Measurements from ENCODE around the gene CREG2. TPM values are rescaled to one million over a fixed set of nuclear protein-coding genes. Genes with fewer than 3 reads are reported as not detected.

Gene CREG2
- polyA plus RNA-seq, 1 of the 3 experiments (the other 2 are of a cell fraction), result 1.4 TPM

- TF ChIP-seq PBX3 (IDR thresholded peaks at IDR 0.05) (no peak), SIN3A (IDR thresholded peaks at IDR 0.05; ENCODE audit: borderline replicate concordance, low read depth, low read length) (no peak), RXRA (IDR thresholded peaks at IDR 0.05; ENCODE audit: borderline replicate concordance, low read depth) (no peak), USF2 (IDR thresholded peaks at IDR 0.05; ENCODE audit: borderline replicate concordance, low read depth, low read length) (no peak), USF1 (IDR thresholded peaks at IDR 0.05; ENCODE audit: borderline replicate concordance, low read depth) (no peak), CHD2 (IDR thresholded peaks at IDR 0.05; ENCODE audit: low read length, partially characterized antibody) (no peak), MEF2A (IDR thresholded peaks at IDR 0.05; ENCODE audit: borderline replicate concordance, low read depth) (no peak)
These were observed 40.4 kb upstream of the CREG2 start (continued) for GRCh38 chr2:101427743-101428142.

DNA sequence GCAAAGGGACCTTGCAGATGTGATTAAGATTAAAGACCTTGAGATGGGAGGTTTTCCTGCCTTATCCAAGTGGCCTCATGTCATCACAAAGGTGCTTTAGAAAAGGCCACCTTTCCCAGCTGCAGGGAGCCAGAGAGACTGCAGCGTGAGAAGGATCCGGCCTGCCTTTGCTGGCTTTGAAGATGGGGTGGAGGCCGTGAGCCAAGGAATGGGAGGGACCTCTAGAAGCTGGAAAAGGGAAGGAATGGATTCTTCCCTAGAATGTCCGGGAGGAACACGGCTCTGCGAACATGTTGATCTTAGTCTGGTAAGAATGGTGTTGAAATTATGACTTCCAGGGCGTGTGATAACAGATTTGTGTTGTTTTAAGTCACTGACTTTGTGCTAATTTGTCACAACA, 39.9 kb upstream of the CREG2 start:
- Histone ChIP-seq H3K4me1 (ENCODE audit: control insufficient read depth in 1 of 2, insufficient read depth in 2 of 2, low read depth in 1 of 2, low read length in 1 of 2) (peaks cover 0 to 14% of the 10 kb centered on the region in 2 experiments; a peak in 3 of 4 replicates), H3F3A (replicated peaks; ENCODE audit: insufficient read depth) (peaks cover 4% of the 10 kb centered on the region), H3K36me3 (replicated peaks in 1 of 2; ENCODE audit: control insufficient read depth in 1 of 2, insufficient read depth in 2 of 2, low read length in 1 of 2) (no peaks in the 10 kb centered on the region), H3K4me3 (ENCODE audit: low read depth in 2 of 2, low read length in 1 of 2) (no peak overlapping the region), H3K27me3 (ENCODE audit: insufficient read depth) (no peaks in the 10 kb centered on the region), H2AFZ (ENCODE audit: low read depth) (no peak overlapping the region), H3K9me3 (no peaks in the 10 kb centered on the region), H3K4me2 (no peak overlapping the region), H3K27ac (ENCODE audit: low read depth in 2 of 2, low read length in 1 of 2) (no peak overlapping the region), H3K79me2 (ENCODE audit: insufficient read depth) (no peaks in the 10 kb centered on the region), H3K9me2 (no peaks in the 10 kb centered on the region), H4K20me1 (ENCODE audit: insufficient read depth) (no peaks in the 10 kb centered on the region), H3K9ac (no peak overlapping the region)
- CTCF ChIA-PET, result interaction anchor here (1.8 to 2.9 kb wide), 2 partner anchors 8 to 404 kb away, joined by 6 to 14 read pairs; no protein-coding TSS in a partner anchor
- no peak for DNase-seq
- POLR2A ChIA-PET, result no interaction called here
- WGBS (ENCODE audit: low lambda C conversion rate), result 96% methylated on average over 7 of the region's 7 CpGs
- TF ChIP-seq, protein P1, sequence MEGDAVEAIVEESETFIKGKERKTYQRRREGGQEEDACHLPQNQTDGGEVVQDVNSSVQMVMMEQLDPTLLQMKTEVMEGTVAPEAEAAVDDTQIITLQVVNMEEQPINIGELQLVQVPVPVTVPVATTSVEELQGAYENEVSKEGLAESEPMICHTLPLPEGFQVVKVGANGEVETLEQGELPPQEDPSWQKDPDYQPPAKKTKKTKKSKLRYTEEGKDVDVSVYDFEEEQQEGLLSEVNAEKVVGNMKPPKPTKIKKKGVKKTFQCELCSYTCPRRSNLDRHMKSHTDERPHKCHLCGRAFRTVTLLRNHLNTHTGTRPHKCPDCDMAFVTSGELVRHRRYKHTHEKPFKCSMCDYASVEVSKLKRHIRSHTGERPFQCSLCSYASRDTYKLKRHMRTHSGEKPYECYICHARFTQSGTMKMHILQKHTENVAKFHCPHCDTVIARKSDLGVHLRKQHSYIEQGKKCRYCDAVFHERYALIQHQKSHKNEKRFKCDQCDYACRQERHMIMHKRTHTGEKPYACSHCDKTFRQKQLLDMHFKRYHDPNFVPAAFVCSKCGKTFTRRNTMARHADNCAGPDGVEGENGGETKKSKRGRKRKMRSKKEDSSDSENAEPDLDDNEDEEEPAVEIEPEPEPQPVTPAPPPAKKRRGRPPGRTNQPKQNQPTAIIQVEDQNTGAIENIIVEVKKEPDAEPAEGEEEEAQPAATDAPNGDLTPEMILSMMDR (IDR thresholded peaks at IDR 0.05), result no peak
- TF ChIP-seq USF2 (IDR thresholded peaks at IDR 0.05; ENCODE audit: borderline replicate concordance, low read depth, low read length), result no peak
- no peak for TF ChIP-seq CHD2 (IDR thresholded peaks at IDR 0.05; ENCODE audit: low read length, partially characterized antibody)
- TF ChIP-seq, protein P2, sequence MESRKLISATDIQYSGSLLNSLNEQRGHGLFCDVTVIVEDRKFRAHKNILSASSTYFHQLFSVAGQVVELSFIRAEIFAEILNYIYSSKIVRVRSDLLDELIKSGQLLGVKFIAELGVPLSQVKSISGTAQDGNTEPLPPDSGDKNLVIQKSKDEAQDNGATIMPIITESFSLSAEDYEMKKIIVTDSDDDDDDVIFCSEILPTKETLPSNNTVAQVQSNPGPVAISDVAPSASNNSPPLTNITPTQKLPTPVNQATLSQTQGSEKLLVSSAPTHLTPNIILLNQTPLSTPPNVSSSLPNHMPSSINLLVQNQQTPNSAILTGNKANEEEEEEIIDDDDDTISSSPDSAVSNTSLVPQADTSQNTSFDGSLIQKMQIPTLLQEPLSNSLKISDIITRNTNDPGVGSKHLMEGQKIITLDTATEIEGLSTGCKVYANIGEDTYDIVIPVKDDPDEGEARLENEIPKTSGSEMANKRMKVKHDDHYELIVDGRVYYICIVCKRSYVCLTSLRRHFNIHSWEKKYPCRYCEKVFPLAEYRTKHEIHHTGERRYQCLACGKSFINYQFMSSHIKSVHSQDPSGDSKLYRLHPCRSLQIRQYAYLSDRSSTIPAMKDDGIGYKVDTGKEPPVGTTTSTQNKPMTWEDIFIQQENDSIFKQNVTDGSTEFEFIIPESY (IDR thresholded peaks at IDR 0.05; ENCODE audit: borderline replicate concordance, low read depth), result no peak
- TF ChIP-seq JUND (IDR thresholded peaks at IDR 0.05), result no peak
- TF ChIP-seq SIN3A (IDR thresholded peaks at IDR 0.05; ENCODE audit: borderline replicate concordance, low read depth, low read length), result no peak
- TF ChIP-seq ELF1 (IDR thresholded peaks at IDR 0.05), result no peak
- TF ChIP-seq GATA2 (CRISPR knock-in tag; IDR thresholded peaks at IDR 0.05), result no peak
- TF ChIP-seq PBX3 (IDR thresholded peaks at IDR 0.05), result no peak
- TF ChIP-seq EP300 (IDR thresholded peaks at IDR 0.05; ENCODE audit: borderline replicate concordance in 1 of 2, low read depth in 1 of 2, low read length in 1 of 2), result no peak
- TF ChIP-seq TAF1 (IDR thresholded peaks at IDR 0.05; ENCODE audit: borderline replicate concordance, low read depth, low read length), result no peak
- TF ChIP-seq TCF12 (IDR thresholded peaks at IDR 0.05), result no peak
- no peak for TF ChIP-seq POLR2AphosphoS5 (IDR thresholded peaks at IDR 0.05; ENCODE audit: low read depth, low read length)
- no peak for TF ChIP-seq RXRA (IDR thresholded peaks at IDR 0.05; ENCODE audit: borderline replicate concordance, low read depth)
- no peak for TF ChIP-seq REST (IDR thresholded peaks at IDR 0.05; ENCODE audit: low read depth, low read length)
